Retinal pigment epithelial cell (primary cell): Measurements from ENCODE around the gene MYLIP.

Source experiments
- DNase-seq: peaks from one replicate; pipeline ENCODE4 v3.0.0-alpha.2; 2010; ENCODE audit warnings: low read depth
- H3K4me3 ChIP-seq: 2 replicates; pipeline ENCODE4 v1.5.1; 2011; ENCODE audit warnings: mild to moderate bottlenecking, low read length, control low read depth, moderate library complexity
- TF ChIP-seq, protein P1 (sequence below): conservative IDR thresholded peaks from 2 replicates; pipeline ENCODE4 v1.5.1; 2011; ENCODE audit warnings: low read depth, low read length, control low read depth, inconsistent platforms

The MYLIP gene

DNA sequence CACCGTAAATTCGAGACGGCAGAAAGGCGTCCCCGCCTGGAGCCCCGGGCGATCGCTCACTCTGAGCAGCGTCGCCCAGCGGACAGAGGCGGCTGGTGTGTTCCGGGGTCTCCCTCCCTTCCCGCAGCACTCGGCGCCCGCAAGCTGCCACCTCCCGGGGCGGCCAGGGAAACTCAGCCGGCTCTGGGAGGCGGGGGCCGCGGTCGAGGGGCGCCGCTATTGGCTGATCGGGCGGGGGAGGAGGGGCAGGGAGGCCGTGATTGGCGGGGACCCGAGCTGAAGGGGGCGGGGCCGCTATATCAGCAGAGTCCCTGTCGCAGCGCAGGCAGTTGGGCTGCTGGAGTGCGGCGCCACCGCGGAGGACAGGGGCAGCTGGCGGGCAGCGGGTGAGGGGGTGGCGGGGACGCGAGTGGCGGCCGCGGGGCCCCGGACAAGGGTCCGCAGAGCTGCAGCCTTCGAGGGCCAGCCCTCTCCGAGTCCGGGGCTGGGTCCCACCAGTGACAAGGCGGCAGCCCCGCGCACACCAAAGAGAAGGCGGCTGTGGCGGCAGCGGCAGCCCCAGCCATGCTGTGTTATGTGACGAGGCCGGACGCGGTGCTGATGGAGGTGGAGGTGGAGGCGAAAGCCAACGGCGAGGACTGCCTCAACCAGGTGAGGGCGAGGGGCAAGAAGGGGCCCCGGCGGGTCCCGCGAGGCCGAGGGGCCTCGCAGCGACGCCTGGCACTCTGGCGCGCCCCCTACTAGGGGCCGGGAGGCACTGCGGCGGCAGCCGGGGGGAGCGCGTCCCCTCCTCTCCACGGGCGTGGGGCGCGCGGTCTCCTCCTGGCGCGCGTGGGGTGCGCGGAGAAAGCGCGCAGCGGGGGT is at the start of gene MYLIP:
TSS of gene MYLIP (plus strand) at position 328 of the 864 bp plus-strand sequence. CDS start at position 565, 237 bp downstream.
- H3K4me3 ChIP-seq, result peak within 1 kb of the TSS; percentile 81
- TF ChIP-seq, protein P1, sequence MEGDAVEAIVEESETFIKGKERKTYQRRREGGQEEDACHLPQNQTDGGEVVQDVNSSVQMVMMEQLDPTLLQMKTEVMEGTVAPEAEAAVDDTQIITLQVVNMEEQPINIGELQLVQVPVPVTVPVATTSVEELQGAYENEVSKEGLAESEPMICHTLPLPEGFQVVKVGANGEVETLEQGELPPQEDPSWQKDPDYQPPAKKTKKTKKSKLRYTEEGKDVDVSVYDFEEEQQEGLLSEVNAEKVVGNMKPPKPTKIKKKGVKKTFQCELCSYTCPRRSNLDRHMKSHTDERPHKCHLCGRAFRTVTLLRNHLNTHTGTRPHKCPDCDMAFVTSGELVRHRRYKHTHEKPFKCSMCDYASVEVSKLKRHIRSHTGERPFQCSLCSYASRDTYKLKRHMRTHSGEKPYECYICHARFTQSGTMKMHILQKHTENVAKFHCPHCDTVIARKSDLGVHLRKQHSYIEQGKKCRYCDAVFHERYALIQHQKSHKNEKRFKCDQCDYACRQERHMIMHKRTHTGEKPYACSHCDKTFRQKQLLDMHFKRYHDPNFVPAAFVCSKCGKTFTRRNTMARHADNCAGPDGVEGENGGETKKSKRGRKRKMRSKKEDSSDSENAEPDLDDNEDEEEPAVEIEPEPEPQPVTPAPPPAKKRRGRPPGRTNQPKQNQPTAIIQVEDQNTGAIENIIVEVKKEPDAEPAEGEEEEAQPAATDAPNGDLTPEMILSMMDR, result peak; percentile 73
- peak; percentile 77 for DNase-seq

DNA sequence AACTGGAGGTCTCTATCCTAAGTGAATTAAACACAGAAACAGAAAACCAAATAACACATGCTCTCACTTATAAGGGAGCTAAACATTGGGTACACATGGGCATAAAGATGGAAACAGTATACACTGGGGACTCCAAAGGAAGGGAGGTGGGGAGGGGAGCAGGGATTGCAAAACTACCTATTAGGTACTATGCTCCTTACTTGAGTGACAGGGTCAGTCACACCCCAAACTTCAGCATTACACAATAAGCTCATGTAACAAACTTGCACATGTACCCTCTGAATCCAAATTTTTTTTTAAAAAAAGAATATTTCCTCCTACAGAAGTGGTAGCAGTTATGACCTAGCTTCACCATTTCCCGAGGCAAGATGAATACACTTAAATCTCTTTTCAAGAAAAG is 49.5 kb upstream of the MYLIP start:
- no peak overlapping the region for H3K4me3 ChIP-seq
- no peak for DNase-seq
- TF ChIP-seq, protein P1, result no peak

DNA sequence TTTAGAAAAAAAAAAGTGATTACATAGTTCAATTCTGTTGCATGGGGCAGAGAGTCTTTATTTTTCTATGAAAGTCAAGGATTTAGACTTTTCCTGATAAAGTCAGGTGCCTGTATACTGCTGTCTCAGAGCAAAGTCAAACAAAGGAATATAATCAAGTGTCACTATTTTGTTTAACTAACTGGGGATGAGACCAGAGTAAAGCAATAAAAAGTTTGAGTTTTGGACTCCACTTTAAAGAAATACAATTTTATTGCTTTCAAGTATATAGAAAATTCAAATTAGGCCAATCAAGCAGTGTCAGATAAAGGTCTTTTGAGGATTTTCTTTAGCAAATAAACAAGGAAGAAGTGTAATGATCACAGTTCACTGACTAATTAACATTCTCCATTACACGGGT is 48.7 kb upstream of the MYLIP start:
- no peak overlapping the region for H3K4me3 ChIP-seq
- DNase-seq, result peak; percentile 3
- TF ChIP-seq, protein P1, result no peak

DNA sequence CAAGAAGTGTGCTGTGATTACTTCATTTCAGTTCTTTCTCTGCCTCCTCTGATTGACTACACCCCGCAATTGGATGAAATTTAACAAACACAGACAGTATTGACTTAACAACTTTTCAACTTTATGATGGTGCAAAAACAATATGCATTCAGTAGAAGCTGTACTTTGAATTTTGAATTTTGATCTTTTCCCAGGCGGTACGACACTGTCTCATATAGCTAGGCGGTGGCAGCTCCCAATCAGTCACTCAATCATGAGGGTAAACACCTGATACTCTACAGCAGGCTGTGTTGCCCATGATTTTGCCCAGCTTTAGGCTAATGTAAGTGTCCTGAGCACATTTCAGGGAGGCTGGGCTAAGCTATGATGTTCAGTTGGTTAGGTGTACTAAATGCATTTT is 47.6 kb upstream of the MYLIP start:
- DNase-seq, result no peak
- no peak overlapping the region for H3K4me3 ChIP-seq
- TF ChIP-seq, protein P1, result no peak

DNA sequence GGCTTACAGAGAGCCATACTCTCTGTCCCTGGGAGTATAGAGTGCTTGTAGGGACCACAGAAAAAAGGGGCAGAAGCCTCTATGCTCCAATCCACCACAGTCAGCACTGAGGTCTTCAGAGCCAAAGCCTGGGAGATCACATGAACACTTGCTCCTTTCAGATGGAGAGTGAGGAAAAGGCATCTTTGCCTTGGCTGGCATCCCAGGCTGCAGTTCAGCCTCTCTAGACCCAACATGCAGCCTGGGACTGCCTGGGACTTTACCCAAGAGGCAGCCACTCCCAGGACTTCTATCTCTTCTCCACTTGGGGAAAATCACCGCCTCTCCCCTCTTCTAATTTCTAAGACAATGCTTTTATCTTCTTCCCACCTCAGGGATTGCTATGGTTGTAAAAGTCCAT is 46.5 kb upstream of the MYLIP start:
- no peak for DNase-seq
- H3K4me3 ChIP-seq, result no peak overlapping the region
- TF ChIP-seq, protein P1, result no peak

DNA sequence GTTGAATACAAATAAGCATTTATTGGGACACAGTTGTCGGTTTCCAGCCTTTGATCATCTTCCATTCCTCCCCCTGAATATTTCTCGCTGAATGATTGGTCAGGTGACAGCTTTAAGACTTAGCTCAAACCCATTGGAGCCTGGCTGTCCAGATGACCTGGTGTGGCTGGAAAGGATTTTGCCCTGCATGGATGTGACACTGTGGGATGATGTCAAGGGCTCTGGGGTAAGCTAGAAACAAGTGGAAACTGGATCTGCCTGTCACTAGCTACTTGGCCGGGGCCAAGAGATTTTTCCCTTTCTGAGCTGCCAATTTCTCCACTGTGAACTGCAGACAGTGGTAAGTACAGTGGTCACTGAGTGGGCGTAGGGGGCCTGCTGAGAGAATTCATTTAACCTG is 41.9 kb upstream of the MYLIP start:
- TF ChIP-seq, protein P1, result no peak
- DNase-seq, result no peak
- no peak overlapping the region for H3K4me3 ChIP-seq

DNA sequence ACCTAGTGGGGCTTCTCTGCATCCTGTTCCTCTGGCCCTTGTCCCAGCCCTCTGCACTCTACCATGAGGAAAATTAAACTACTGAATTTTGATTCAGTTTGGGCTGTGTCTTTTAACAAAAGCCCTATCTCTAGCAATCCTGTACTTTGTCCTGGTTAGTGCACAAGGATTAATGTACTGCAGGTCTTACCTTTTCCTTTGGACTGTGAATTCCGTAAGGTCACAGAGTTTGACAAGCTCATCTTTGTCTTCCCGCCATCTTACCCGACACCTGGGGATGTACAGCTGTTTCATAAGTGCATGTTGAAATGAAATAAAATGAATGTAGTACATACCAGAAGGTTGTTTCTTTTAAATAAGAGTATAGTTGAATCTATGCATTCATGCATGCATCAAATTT is 41.5 kb upstream of the MYLIP start:
- H3K4me3 ChIP-seq, result no peak overlapping the region
- no peak for DNase-seq
- TF ChIP-seq, protein P1, result no peak
